HT1080 (cell line): ENCODE data around the gene MRGPRX4. TPM values are rescaled to one million over a fixed set of nuclear protein-coding genes. Genes with fewer than 3 reads are reported as not detected.

Source experiments
- DNase-seq: peaks from one replicate; pipeline ENCODE4 v3.0.0-alpha.2; 2015; ENCODE audit warnings: low read depth
- total RNA-seq: library from RNA; depleted of rRNA; stranded (reverse); fragments of >200 nt; shearing (Covaris generic); gene quantifications from 2 replicates; pipeline ENCODE4 v1.2.3, GENCODE V29; 2014; rRNA removed

The MRGPRX4 gene
- total RNA-seq, 1 experiment from 2014 or later, result 2.7 TPM

DNA sequence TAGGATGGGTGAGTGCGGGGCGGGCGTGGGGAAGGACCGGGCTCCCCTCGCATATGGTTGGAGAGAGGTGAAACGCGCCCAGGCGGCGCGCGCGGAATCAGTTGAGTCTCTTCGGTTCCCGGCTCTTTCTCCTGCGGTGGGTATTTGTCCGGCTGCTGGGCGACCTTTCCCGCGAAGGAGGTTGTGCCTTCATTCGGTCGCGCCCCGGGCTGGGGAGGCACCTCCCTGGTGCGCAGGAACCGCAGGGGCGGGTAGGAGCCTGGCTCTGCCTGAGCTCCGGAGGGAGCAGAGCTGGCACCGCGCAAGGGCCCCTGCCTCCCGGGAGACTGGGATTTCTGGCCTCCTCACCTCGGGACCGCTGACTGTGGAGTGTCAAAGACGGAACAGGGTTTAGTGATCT lies 36.4 kb downstream of the MRGPRX4 start:
- no peak for DNase-seq

DNA sequence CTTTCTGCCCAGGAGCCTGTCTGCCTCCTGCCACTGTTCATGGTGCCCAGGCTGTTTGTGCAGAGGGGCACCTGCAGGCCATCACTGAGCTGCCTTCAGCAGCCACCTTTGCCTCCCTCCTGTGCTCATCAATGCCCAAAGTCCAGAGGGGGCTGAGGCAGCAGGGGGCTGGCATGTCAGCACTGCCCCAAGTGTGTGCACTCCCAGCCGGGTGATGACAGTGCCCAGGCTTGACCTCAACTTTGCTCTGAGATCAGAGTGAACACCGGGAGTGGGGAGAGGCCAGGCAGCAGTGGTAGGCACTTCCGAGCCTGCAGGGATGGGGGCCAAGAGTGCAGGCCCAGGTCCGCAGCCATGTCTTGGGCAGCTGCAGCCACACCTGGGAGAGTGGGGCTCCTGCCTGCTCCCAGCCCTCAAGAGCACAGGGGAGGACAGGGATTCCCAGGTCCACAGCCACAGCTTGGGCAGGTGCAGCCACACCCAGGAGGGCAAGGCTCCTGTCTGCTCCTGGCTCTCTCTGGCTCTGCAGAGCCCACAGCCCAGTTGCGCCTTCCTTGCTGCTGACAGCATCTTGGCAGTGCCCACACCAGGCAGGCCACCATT lies 48.7 kb downstream of the MRGPRX4 start:
- DNase-seq, result no peak

DNA sequence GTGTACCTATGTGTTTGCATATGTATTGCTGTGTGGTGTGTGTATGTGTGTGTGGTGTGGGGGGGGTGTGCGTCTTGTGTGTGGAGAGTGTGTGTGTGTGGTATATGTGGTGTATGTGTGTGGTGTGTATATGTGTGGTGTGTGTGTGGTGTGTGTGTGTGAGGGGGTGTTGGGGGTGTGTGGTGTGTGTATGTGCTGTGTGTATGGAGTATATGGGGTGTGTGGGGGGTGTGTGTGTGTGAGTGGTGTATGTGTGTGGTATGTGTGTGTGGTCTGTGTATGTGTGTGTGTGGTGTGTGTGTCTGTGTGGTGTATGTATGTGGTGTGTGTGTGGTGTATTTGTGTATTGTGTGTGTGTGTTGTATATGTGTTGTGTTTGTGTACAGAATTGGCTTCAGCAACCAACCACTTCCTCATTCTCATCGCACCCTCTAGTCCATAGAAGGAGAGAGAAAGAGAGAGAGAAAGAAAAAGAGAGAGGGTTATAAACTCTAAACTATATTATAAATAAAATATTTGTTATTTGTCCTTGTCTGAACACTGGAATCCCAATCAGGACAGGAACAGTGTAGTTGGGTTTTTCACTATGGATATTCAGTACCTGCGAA lies 50.3 kb downstream of the MRGPRX4 start:
- no peak for DNase-seq

Other genes starting within 250 kb of the MRGPRX4 start
- gene SERGEF, start 159.8 kb upstream of the MRGPRX4 start, total RNA-seq, result 23.2 and 30.8 TPM in 2 replicates
- gene TPH1, start 126.6 kb upstream of the MRGPRX4 start, total RNA-seq, result 0.27 and 0.58 TPM in 2 replicates
- gene SAAL1, start 66.8 kb upstream of the MRGPRX4 start, total RNA-seq, result 50.1 and 51.5 TPM in 2 replicates
- gene MRGPRX3, start 40.3 kb upstream of the MRGPRX4 start, total RNA-seq, result 0.60 and 0.93 TPM in 2 replicates
- gene SAA4, start 64.0 kb downstream of the MRGPRX4 start, total RNA-seq, result not detected in 2 replicates
- gene SAA2, start 75.8 kb downstream of the MRGPRX4 start, total RNA-seq, result 0.29 TPM in 1 of 2 replicates, not detected in the other
- 0.69 and 1.7 TPM in 2 replicates for gene SAA1, start 93.4 kb downstream of the MRGPRX4 start, total RNA-seq
- 18.6 and 19.2 TPM in 2 replicates for gene HPS5, start 149.3 kb downstream of the MRGPRX4 start, total RNA-seq
- 70.3 and 85.8 TPM in 2 replicates for gene GTF2H1, start 149.7 kb downstream of the MRGPRX4 start, total RNA-seq
- gene LDHA, start 221.7 kb downstream of the MRGPRX4 start, total RNA-seq, result 713 and 1,482 TPM in 2 replicates
- gene LDHC, start 239.5 kb downstream of the MRGPRX4 start, total RNA-seq, result not detected in 2 replicates